HG02885 (cell line): ENCODE results near the gene ZNF407.

Experiments
- ATAC-seq: cut with Tn5 transposase; IDR thresholded peaks from one replicate; pipeline ENCODE4 v1.9.1; 2021; ENCODE audit warnings: mild to moderate bottlenecking; ENCODE audit not compliant: unreplicated experiment, poor library complexity

The ZNF407 gene

DNA sequence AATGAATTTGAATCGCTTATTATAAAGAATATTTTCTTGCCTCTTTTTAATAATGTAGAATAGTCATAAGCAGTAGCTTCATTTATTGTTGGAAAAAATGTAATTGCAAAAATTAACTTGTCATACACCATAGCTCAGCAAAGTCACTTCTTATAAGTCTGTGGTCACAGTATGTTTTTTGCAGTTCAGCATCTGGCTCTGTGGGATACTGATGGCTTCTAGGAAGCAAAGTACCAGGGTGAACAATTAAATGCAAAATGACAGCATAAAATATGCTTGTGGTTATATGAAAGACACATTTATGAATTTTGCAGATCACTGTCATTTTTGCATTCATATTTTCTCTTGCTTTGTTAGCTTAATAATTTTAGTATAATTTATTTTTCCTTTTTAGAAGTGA lies 116.5 kb downstream of the ZNF407 start:
- ATAC-seq, result no peak

DNA sequence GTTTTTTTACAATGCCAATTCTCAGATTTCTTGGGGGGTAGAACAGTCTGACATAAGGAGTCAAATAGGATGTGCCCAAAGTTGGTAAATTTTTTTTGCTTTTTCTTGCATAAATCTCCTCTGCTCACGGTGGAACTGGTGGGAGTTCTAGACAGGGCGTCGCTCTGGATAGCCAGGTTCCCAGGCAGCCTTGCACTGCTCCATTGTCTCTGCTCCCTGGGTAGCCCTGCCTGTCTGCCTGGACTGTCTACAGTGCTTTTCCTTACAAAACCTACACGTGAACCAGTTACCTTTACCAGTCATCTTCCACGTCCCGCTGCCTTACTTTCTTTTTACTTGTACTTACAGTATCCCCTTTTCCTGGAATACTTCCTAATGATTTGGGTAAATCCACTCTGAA lies 117.1 kb downstream of the ZNF407 start:
- no peak for ATAC-seq

DNA sequence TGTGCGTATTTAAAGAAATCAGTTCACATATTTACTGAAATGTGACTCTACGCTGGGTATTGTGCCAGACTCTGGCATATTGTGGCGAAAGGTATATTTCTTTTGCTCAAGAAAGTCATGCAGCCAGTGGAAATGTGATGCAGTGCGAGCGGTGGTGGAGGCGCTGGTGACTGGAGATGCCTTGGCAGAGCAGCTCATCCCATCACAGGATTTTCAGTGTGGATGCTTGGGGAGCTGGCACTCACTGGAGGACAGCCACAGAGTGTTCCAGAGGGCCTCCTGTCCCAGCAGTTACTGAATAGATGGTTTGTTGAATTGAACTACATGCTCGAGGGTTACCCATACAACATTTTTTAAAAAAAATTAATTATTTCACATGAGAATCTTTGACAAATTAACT lies 117.6 kb downstream of the ZNF407 start:
- ATAC-seq, result no peak

DNA sequence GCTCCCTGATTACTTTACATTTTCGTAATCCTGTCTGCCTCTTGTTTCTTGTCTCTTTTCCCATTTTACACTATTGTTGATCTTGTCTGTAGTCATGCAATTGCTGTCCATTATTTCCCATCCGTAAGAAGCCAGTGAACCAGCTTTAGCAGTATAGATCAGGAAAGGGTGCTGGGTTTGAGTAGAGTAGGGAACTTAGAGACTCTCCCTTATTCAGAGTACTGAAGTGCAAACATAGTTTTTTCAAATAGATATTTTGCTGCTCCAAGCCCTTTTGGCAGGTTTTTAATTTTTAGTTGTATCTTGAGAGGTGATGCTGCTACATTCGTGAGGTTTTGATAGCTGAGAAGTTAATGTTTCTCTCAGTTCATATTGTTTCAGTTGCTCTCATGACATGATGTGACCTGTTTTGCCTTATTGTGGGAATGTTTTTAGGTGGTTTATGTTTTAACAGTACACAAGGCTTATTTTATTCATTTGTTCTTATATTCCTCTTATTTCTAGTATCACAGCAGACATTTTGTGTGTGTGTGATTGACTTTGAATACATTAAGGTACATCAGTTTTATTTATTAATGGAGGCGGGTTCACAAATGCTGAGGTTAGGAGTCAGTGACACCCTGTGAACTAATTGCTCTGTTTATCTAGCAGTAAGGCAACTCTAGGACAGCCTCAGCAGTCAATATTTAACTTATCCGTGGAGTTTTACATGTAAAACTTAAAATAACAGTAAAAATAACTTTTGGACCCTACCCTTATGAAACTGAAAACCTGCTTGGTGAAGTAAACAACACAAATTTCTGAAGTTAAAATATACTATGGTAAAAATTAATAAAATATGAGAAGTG lies 118.4 kb downstream of the ZNF407 start:
- ATAC-seq, result no peak

DNA sequence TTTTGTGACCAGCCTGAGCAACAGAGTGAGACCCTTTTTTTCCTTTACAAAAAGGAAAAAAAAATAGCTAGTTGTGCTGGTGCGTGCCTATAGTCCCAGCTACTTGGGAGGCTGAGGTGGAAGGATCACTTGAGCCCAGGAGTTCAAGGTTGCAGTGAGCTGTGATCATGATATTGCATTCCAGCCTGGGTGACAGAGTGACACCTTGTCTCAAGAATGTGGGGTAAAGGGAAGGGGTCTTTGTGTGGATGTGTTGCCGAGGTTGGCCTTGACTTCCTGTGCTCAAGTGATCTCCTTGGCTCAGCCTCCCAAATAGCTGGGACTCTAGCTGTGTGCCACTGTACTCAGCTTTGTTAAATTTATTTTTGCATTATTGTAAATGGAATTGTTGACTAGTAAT lies 120.6 kb downstream of the ZNF407 start:
- ATAC-seq, result no peak

DNA sequence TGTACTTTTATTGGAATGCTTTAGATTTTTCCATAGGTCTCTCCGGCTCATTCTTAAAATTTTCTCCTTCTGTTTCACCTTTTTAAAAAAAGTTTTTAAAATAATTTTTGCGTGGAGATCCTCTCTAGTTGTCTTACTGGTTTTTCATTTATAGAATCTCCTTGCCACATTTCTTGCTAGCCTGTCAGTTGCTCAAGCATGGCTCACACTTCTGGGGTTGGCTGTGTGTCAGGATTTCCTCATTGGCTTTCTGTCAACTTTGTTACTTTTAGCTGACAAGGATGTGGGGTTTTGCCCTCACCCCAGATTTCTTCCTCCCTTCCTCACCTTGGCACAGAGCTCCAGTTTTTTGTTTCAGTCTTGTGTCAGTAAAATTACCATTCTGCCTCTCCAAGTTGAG lies 124.6 kb downstream of the ZNF407 start:
- ATAC-seq, result no peak

DNA sequence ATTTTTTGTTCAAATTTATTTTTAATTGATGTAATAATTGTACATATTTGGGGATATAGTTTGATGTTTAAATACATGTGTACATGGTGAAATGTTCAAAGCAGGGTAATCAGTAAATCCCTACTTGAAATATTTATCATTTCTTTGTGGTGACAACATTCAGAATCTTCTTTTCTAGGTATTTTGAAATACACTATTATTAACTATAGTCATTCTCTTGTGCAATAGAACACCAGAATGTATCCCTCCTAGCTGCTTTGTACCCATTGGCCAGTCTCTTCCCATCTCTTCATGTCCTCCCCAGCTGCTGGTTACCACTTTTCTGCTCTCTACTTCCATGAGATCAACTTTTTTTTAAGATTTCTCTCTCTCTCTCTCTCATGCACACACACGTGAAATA lies 126.5 kb downstream of the ZNF407 start:
- no peak for ATAC-seq

DNA sequence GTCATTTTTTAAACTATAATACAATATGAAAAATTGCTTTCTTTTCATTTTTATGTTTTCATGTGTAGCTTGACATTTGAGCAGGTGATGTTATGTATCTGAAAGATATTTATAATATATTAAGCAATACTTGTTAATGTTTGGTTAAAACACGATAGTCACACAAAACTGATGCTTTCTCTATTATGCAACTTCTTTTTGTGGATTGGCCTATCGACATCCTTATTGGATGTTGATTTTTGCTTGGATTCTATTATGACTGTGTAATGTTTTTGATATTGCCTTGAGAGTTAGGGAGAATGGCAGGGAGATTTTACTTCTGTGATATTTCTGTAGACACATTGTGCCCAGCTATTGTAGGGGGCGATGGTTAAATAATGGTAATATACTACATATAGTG lies 128.0 kb downstream of the ZNF407 start:
- ATAC-seq, result no peak

DNA sequence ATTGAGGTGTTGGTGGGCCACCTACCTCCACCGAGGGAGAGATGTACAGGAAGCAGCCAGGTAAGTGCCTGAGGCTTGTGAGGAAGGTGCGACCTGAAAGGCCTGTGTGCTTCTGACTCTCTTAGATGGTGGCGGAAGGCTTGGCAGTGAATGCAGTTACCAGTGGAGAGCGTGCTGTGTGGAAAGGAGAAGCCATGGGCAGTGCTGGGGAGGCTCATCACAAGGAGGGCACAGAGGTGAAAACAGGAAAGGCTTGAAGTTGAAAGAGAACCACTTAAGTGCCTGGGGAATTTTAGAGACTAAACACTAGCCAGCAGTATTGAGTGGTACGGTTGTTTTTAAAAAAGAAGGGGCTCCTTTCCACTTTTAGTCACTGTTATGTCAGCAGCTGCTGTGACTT lies 130.9 kb downstream of the ZNF407 start:
- ATAC-seq, result no peak

DNA sequence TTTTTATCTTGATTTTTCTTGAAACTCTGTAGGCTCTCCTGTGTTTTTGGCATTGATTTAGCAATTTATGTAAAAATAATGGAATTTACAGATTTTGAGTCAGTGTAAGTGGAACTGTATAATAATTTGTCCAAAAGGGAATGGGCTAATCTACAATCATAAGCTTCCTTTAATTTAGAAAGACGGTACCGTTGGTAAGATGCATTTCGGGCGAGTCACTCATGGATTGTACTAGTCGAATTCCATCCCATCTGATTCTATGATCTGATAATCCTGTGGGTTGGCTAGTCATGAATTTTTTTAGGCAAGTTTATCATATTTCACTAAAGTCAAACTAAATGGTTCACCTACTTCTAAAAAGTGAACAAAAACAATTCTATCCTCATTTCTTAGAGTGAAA lies 133.4 kb downstream of the ZNF407 start:
- ATAC-seq, result no peak

DNA sequence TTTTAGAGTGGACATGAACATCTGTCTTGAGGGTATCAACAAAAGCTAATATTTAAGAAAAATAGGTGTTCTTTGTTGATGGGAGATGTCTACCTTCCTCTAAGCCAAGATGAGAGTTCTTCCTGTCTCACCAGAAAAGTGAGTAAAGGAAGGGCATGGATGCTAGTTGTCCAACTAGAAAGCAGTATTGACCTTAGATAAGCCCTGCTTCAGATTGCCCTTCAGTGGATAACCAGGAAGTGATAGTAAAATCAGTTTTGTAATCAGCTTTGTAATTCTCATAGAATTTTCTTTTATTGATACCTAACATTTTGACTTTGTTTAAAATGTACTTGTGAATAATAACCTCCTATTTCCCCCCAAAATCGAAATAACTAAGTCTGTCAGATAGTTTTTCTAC lies 134.7 kb downstream of the ZNF407 start:
- no peak for ATAC-seq

DNA sequence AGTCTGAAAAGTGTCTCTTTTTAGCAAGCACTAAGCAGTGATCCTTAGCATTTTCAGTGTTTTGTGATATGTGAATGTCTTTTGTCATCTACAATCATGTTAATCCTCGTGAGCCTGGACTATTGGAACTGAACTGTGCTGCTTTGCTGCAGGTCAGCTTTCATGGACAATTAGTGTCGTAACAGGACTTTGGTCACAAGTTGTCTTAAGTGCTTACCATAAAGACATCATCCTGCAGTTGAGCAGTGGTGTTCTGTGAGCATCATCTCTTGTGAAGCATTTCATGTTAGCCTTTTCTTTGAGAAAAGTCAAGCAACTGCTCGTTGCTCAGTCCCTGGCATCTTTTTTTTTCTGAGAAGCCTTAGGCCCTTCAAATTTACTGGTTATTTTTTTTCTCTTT lies 135.9 kb downstream of the ZNF407 start:
- ATAC-seq, result no peak

DNA sequence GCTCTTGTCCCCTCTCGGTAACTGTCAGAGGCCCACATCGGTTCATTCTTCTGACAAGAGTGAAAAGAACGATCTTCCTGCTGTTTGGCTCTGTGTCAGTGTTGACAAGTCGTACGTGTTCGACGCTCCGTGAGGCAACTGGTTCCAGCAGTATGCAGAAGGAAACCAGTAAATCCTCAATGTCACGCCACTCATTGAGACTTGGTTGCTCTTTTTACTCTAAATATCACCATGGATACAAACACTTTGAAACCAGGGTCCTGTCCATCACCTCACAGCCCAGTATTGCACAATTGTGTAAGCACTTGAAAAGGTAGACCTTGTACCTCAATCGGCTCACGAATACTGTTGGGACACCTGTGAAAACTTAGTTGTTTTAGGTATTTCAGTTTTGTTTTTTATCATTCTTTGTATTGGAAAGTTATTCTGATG lies 136.4 kb downstream of the ZNF407 start:
- no peak for ATAC-seq

DNA sequence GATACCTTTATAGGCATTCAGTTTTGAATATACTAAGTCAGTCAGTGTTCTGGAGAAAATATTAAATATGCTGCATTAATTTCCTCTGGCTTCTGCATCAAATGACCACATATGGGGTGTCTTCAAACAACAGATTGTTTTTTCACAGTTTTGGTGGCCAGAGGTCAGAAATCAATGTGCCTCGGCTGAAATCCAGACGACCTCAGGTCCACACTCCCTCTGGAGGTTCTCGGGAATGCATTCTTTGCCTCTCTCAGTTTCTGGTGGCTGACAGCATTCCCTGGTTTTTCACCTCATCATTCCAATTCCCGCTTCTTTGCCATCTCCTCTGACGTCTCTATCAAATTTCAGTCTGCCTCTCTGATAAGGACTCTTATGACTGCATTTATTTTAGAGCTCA lies 142.3 kb downstream of the ZNF407 start:
- ATAC-seq, result no peak

DNA sequence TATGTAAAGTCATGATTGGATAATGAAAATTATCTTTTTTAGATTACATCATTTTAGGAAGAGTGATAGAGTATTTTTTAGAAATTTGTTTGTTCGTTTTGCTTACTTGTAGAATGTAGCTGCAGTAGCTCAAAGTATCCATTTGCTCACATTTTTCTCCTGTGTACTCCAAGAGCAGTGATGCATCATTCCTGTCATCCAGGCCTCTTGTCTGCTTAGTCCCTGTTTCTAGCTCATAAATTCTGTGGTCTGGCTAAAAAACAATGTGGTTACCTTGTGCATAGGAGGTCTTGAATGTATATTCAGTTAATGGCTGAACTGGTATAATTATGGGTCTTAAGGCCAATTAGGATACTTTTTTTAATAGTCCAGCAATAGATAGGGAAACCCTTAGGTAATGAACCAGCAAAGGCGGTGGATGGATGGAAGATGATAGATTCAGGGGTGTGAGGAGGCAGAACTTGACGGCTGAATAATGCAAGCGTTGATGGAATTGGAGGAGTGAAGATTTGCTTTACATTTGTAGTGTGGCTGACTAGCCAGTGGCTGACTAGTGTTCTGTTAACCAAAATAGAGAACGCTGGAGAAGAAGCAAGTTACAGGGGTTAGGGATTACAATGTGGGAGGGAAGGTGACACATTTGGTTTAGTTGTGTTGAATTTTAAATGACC lies 145.0 kb downstream of the ZNF407 start:
- no peak for ATAC-seq

DNA sequence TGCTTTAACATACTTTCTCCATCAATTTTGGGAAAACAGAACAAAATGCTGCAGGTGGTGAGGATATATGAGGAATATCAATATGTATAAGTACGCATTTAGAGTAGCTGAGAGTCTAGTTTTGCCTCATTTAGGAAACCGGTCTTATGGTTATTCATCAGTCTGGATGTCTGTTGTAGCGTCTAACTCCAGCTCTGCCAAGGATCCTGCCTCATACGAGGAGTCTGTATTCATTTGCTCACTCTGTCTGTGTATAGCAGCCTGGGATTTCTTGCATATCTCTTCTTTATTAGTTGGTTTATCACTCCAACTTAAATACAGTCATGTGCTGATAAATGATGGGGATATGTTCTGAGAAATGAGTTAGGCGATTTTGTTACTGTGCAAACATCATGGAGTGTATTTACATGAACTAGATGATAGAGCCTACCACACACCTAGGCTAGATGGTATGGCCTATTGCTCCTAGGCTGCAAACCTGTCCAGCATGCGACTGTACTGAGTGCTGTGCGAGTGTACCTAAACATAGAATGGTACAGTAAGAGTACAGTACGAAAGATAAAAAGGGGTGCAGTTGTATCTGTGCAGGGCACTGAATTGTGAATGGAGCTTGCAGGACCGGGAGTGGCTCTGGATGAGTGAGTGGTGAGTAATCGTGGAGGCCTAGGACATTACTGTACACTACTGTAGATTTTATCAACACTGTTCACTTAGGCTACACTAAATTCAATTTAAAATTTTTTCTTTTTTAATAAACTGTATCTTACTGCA lies 148.1 kb downstream of the ZNF407 start:
- ATAC-seq, result no peak

DNA sequence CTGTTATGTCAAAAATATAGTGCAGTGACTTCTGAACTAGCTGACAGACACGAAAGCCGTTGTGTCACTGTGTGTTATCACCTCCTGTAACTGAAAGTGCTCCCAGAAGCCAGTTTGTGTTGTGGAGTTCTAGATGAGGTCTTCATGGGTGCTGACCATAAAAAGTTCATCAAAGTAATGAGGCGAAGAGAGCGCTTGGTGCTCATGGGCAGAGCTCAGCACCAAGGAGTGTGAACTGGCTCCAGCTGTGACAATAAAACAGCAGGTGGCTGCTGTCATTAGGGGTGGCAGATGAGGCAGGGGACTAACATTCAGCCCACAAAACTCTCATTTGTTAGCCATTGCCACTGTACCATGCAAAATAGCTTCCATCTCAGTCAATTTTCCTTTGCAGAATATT lies 151.1 kb downstream of the ZNF407 start:
- no peak for ATAC-seq

DNA sequence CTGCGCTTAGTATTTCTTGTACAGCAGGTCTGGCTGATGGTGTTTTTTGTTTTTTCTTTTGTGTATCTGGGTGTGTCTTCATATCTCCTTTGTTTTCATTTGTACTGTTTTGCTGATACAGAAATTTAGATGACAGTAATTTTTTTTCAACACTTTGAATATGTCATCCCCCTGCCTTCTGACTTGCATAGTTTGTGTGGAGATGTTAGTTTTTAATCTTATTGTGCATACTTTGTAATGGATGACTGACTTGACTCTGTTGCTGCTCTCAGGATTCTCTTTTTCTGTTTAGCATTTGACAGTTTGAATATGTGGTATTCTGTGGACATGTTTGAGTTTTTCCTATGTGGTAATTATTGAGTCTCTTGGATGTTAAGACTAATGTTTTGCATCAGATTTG lies 161.3 kb downstream of the ZNF407 start:
- ATAC-seq, result no peak

DNA sequence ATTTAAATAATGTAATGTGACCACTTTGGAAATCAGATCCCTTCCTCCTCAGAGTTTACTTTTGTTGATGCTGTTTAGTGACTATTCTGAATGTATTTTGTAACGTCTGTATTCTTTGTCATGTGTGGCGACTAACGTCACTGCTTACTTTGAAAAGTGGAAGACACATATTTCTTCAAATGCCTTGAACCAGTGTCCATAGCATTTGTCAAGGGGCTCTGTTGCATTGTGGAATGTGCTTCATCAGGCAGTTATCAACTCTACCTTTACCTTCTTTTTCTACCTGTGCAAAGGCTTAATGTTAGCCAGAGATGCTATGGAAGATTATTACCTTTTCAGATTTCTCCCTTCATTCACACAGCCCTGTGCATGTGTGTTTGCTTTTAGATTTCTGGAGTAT lies 162.4 kb downstream of the ZNF407 start:
- no peak for ATAC-seq

DNA sequence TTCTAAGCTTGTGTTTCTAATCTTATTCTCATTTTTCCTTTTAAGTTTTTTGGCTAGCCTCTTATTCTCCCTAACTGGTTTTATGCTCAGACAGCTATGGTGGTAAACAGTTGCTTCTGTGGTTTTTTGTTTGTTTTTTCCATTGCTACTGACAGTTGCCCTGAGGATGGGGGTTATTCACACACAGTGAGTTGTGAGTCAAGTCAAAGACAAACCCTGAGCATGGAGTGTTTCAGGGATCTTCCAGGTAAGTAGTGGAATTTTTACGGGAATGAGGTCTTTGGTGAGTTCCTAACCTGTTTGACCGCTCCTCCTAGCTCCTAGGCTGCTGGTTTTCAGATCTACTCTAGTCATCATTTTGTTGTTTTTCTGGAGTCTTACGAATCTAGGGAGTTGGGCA lies 162.8 kb downstream of the ZNF407 start:
- ATAC-seq, result no peak

DNA sequence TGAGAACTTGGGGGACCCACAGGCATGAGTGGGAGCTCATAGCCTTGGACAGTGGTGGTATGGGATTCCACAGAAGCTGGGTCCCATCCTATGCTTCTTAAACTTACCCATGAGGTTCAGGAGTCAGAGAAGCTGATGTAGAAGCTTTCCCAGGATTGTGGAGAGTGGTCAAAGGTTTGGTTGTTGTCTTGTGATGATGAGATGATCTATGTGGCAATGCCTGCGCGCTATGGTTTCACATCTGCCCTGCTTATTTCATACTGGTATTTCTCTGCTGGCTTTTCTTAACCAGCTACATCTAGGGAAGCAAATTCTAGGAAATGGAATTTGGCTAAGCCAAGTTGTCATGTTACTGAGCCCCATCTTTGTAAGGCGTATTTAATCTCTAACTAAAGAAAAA lies 168.6 kb downstream of the ZNF407 start:
- no peak for ATAC-seq
